Epithelial cell of proximal tubule (primary cell): Measurements from ENCODE around the gene CTH. TPM values are rescaled to one million over a fixed set of nuclear protein-coding genes. Genes with fewer than 3 reads are reported as not detected.

Source experiments
- DNase-seq: peaks from one replicate; pipeline ENCODE4 v3.0.0-alpha.2; 2011; ENCODE audit warnings: low read depth
- H3K4me3 ChIP-seq: 2 replicates; pipeline ENCODE4 v1.5.1; 2011; ENCODE audit warnings: low read depth, mild to moderate bottlenecking, low read length
- CTCF ChIP-seq: conservative IDR thresholded peaks from 2 replicates; pipeline ENCODE4 v1.5.1; 2012; ENCODE audit warnings: low read depth, mild to moderate bottlenecking, low read length
- total RNA-seq: library from RNA; depleted of rRNA; stranded (reverse); fragments of >200 nt; gene quantifications from 2 replicates; pipeline ENCODE4 v1.2.3, GENCODE V29; 2015

CTH gene
- total RNA-seq, 1 donor from 2014 or later = 3.7 TPM

- TF ChIP-seq CTCF = no peak
- H3K4me3 ChIP-seq = no peak overlapping the region
- DNase-seq = no peak
Measured at GRCh38 chr1:70429219-70429618, 18.2 kb downstream of the CTH start.

- no peak overlapping the region for H3K4me3 ChIP-seq
- TF ChIP-seq CTCF = no peak
- DNase-seq = no peak
Measured at GRCh38 chr1:70429757-70430156, 18.7 kb downstream of the CTH start.

- DNase-seq = no peak
- H3K4me3 ChIP-seq = no peak overlapping the region
- no peak for TF ChIP-seq CTCF
Measured at GRCh38 chr1:70431317-70431716, 20.2 kb downstream of the CTH start.

- no peak overlapping the region for H3K4me3 ChIP-seq
- no peak for DNase-seq
- TF ChIP-seq CTCF = no peak
Measured at GRCh38 chr1:70431874-70432273, 20.8 kb downstream of the CTH start.

- no peak overlapping the region for H3K4me3 ChIP-seq
- DNase-seq = no peak
- TF ChIP-seq CTCF = no peak
Measured at GRCh38 chr1:70434253-70434859, 23.3 kb downstream of the CTH start.

GRCh38 chr1:70436622-70437251, 25.7 kb downstream of the CTH start:
- TF ChIP-seq CTCF = peak; percentile 64
- H3K4me3 ChIP-seq = no peak overlapping the region
- DNase-seq = no peak

- TF ChIP-seq CTCF = no peak
- no peak overlapping the region for H3K4me3 ChIP-seq
- DNase-seq = no peak
Measured at GRCh38 chr1:70438529-70438928, 27.5 kb downstream of the CTH start.
